Osteocyte (in vitro differentiated cells): ENCODE measurements around the gene ABO. TPM values are rescaled to one million over a fixed set of nuclear protein-coding genes. Genes with fewer than 3 reads are reported as not detected.
"Not testable (repeated sequence)": the region's sequence is repeated elsewhere in the genome, so short reads cannot be mapped to it uniquely, and the experiment has no call there.

ENCODE experiments used
- DNase-seq: peaks from one replicate; pipeline ENCODE4 v3.0.0; 2021; ENCODE audit warnings: mixed read lengths; ENCODE audit not compliant: unreplicated experiment; ENCODE audit errors: extremely low spot score
- H3K27ac Mint-ChIP-seq: one replicate; pipeline ENCODE4 v1.8.0; 2021; ENCODE audit warnings: mild to moderate bottlenecking, mixed read lengths; ENCODE audit not compliant: unreplicated experiment
- H3K27me3 Mint-ChIP-seq: one replicate; pipeline ENCODE4 v1.8.0; 2021; ENCODE audit warnings: mixed read lengths; ENCODE audit not compliant: unreplicated experiment
- H3K36me3 Mint-ChIP-seq: one replicate; pipeline ENCODE4 v1.8.0; 2021; ENCODE audit warnings: mixed read lengths; ENCODE audit not compliant: unreplicated experiment
- H3K4me1 Mint-ChIP-seq: one replicate; pipeline ENCODE4 v1.8.0; 2021; ENCODE audit warnings: mixed read lengths; ENCODE audit not compliant: unreplicated experiment
- H3K4me3 Mint-ChIP-seq: one replicate; pipeline ENCODE4 v1.8.0; 2021; ENCODE audit warnings: mild to moderate bottlenecking, moderate library complexity, mixed read lengths; ENCODE audit not compliant: unreplicated experiment
- H3K9me3 Mint-ChIP-seq: one replicate; pipeline ENCODE4 v1.8.0; 2021; ENCODE audit warnings: mixed read lengths; ENCODE audit not compliant: unreplicated experiment
- CTCF ChIP-seq: fragments of 200-600 bp; sonication (generic); IDR thresholded peaks from 2 replicates; pipeline ENCODE4 v1.5.0; 2021; ENCODE audit warnings: antibody characterized with exemption, mild to moderate bottlenecking, moderate library complexity
- total RNA-seq: library from RNA; stranded (reverse); gene quantifications from 2 replicates; pipeline ENCODE4 v1.2.1, GENCODE V29; 2021

Gene ABO
- total RNA-seq, 1 donor from 2014 or later, result not detected

DNA sequence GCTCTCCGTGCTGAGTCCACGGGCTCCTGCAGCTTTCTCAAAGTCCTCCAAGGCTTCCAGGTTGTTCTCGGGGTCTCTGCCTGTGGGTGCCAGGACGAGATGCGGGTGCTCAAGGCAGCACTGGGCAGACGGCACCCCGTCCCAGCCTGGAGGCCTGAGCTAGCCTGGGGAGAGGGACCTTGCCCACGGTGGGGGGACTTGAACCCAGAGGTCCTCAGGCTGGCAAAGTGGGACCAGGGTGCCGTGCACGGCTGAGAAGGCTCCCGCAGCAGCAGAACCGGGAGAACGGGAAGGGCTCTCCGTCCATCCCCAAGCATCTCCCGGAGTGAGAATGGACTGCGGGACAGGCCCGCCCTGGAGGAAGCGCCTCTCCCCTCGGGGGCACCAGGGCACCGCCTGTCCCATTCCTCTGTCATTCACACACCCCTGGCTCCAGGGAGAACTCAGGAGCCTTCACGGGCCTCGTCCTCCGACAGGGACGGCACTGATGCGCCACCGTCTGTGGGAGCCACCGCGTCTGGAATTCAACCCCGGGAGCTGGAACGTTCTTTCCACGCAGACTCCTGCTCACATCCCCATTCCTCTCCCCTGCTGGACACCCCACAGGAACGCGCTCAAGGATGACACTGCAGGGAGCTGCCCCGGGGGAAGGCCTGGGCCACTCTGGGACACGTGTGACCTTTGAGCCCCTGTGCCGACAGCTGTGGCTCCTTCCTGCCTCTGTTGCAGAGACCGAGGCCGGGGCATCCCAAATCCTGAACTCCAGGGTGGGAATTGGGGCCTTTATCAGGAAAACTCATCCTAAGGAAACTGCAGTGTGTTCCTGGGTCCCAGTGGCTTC is 49.6 kb downstream of the ABO start:
- DNase-seq, result no peak
- H3K4me1 Mint-ChIP-seq, result no peaks in the 10 kb centered on the region
- H3K9me3 Mint-ChIP-seq, result no peaks in the 10 kb centered on the region
- H3K4me3 Mint-ChIP-seq, result no peak overlapping the region
- H3K36me3 Mint-ChIP-seq, result no peaks in the 10 kb centered on the region
- H3K27me3 Mint-ChIP-seq, result peaks cover 21% of the 10 kb centered on the region
- H3K27ac Mint-ChIP-seq, result no peak overlapping the region
- no peak for TF ChIP-seq CTCF

GRCh38 chr9:133224762-133225161 is 50.2 kb downstream of the ABO start:
- DNase-seq, result no peak
- Mint-ChIP-seq H3K4me1 (no peaks in the 10 kb centered on the region), H3K4me3 (no peak overlapping the region), H3K36me3 (no peaks in the 10 kb centered on the region), H3K27ac (no peak overlapping the region), H3K9me3 (no peaks in the 10 kb centered on the region), H3K27me3 (peaks cover 22% of the 10 kb centered on the region)
- TF ChIP-seq CTCF, result no peak

DNA sequence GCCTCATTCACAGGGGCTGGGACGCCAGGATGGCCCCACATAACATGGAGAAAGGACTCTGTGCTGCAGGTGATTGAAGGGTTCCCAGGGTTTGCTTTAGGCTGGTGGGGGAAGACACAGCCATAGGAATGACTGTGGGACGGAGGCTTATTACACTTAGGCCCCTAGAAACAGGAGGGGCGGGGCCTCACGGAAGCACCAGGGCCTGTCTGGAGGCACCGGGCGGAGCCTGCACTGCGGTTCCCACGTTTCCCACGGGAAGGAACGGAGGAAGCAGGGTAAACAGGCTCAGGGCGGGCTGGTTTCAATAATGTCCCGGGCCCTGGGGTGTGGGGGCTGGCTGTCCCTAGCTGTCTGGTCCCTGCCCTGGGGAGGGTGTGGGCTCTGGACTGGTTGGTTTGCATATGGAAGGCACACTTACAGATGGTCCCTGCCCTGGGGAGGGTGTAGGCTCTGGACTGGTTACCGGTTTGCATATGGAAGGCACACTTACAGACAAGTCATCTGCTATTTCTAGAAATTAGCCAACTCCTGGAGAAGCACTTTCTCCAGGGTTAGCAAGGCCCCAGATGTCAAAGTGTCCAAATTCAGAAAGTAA is 51.7 kb downstream of the ABO start:
- not testable (repeated sequence) for DNase-seq, H3K4me3 Mint-ChIP-seq, H3K27ac Mint-ChIP-seq, H3K4me1 Mint-ChIP-seq, H3K36me3 Mint-ChIP-seq, H3K9me3 Mint-ChIP-seq
- peaks cover 36% of the 10 kb centered on the region for H3K27me3 Mint-ChIP-seq

DNA sequence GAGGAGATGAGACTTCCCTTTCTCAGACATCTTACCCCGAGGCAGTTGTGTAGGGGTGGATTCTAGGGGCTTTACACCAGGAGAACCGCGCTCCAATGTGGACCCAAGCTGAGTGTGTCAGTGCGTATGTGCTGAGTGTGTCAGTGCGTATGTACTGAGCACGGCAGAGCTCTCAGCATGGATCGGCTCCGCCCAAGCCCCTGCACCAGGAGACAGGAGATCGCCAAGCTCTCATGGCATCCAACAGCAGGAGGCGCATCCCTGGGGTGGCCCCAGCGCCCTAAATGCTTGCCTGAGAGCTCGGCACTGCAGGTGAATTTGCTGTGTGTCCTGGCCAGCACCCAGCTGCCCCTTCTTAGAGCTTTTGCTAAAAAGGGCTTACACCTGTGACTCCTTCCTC is 53.0 kb downstream of the ABO start:
- peak; percentile 66 for DNase-seq
- H3K9me3 Mint-ChIP-seq, H3K4me3 Mint-ChIP-seq, H3K36me3 Mint-ChIP-seq, H3K4me1 Mint-ChIP-seq, H3K27ac Mint-ChIP-seq: not testable (repeated sequence)
- H3K27me3 Mint-ChIP-seq, result peaks cover 46% of the 10 kb centered on the region

DNA sequence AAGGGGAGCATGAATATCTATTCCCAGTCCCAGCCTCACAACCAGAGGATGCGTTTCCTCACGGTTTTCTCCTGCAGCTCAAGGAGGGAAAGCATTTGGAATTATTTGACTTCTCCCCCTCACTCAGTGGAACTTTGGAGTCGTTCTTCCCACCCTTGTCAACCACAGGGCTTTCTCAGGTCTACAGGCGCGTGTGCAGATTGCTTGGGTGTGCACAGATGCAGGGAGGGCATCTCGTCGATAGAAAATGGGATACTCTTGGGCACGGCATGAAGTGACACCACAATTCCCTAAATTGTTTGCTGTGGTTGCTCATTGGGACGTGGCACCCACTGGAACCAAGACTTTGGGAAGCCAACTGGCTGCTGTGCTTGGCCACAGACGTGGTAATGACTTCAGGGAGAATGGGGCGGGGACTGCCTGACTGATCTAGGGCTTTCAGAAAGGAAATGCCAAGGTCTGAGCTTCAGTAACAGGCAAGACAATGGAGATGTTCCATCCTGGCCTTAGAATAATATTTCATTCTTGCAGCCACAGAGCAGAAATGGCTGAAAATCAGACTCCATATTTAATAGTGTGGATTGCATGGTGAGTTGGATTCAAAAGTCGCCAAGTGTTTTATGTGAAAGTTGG is 53.7 kb downstream of the ABO start:
- TF ChIP-seq CTCF, result no peak
- H3K4me3 Mint-ChIP-seq, result no peak overlapping the region
- H3K9me3 Mint-ChIP-seq, result no peaks in the 10 kb centered on the region
- H3K27me3 Mint-ChIP-seq, result peaks cover 50% of the 10 kb centered on the region
- H3K36me3 Mint-ChIP-seq, result no peaks in the 10 kb centered on the region
- DNase-seq, result no peak
- no peaks in the 10 kb centered on the region for H3K4me1 Mint-ChIP-seq
- no peak overlapping the region for H3K27ac Mint-ChIP-seq

DNA sequence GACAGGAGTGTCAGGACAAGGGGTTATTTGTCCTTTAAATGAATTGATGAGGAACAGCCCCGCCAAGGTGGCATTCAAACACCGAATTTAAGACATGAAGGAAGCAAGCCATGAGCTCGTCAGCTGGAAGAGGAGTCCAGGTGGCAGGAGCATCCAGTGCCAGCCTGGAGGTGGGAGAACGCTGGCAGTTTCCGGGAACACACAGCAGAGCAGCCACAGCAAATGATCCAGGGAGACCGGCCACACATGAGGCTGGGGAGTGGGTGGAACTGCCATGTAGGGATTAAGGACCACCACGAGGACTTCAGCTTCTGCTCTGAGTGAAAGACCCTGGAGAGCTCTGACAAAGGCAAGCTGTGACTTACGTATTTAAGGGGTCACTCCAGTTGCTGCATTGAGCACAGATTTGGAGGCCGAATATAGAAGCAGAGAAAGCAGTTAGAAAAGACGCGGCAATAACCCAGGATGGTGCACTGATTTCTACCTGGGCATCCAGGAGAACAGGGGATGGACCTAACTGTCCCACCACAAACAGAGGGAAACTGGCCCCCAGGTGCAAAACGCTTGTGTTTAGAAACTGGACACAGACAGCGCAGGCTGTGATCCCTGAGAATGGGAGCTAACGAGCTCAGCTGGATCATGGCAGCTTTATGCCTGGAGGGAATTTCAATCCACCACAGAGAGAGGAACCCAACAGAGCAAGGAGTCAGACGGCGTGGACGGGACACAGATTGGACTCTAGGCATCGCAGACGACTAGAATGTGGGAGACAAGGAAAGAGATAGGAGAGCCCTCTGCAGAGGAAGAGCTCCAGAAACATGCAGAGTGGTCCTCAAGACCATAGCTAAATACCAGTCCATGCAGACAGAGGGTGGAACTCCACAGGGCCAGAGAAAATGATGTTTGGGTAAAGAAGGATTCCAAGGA is 56.7 kb downstream of the ABO start:
- peak; percentile 67 for DNase-seq
- H3K4me1 Mint-ChIP-seq, H3K9me3 Mint-ChIP-seq, H3K27ac Mint-ChIP-seq, H3K36me3 Mint-ChIP-seq, H3K4me3 Mint-ChIP-seq: not testable (repeated sequence)
- peaks cover 66% of the 10 kb centered on the region for H3K27me3 Mint-ChIP-seq

- H3K4me1 Mint-ChIP-seq, H3K36me3 Mint-ChIP-seq, H3K27ac Mint-ChIP-seq, H3K4me3 Mint-ChIP-seq, H3K9me3 Mint-ChIP-seq: not testable (repeated sequence)
- peak; percentile 79 for DNase-seq
- peaks cover 65% of the 10 kb centered on the region for H3K27me3 Mint-ChIP-seq
Observed at GRCh38 chr9:133217333-133217988, 57.5 kb downstream of the ABO start.

- Mint-ChIP-seq H3K9me3 (peaks cover 12% of the 10 kb centered on the region), H3K27me3 (peaks cover 64% of the 10 kb centered on the region)
- not testable (repeated sequence) for H3K36me3 Mint-ChIP-seq, H3K4me3 Mint-ChIP-seq, DNase-seq, H3K4me1 Mint-ChIP-seq, H3K27ac Mint-ChIP-seq
Observed at GRCh38 chr9:133214276-133214675, 60.7 kb downstream of the ABO start.
